Tibial nerve (tissue), 4 donors: ENCODE data around the gene CORO2A. TPM values are rescaled to one million over a fixed set of nuclear protein-coding genes. Genes with fewer than 3 reads are reported as not detected.
"Not testable (repeated sequence)": the region's sequence is repeated elsewhere in the genome, so short reads cannot be mapped to it uniquely, and the experiment has no call there.

Experiments
- DNase-seq, 2 donors: peaks; one replicate each; pipeline ENCODE4 v3.0.0-alpha.2; 2019; ENCODE audit warnings: low spot score in 2 of 2
- H3K27ac ChIP-seq, 4 donors: fragments of 200-600 bp; sonication (generic) in 3 of 4; one replicate each; pipeline ENCODE4 v1.5.1; 2017 to 2019; ENCODE audit warnings: mild to moderate bottlenecking in 1 of 4
- H3K27me3 ChIP-seq, 2 donors: fragments of 200-600 bp; sonication (generic) in 1 of 2; one replicate each; pipeline versions ENCODE4 v1.5.1 to v1.6.0; 2017 to 2019
- H3K36me3 ChIP-seq, 3 donors: fragments of 200-600 bp; sonication (generic); one replicate each; pipeline ENCODE4 v1.5.1; 2018 to 2019
- H3K4me1 ChIP-seq, 4 donors: fragments of 200-600 bp; sonication (generic) in 3 of 4; one replicate each; pipeline ENCODE4 v1.5.1; 2017 to 2019
- H3K4me3 ChIP-seq, 4 donors: fragments of 200-600 bp; sonication (generic) in 3 of 4; one replicate each; pipeline ENCODE4 v1.5.1; 2017 to 2019; ENCODE audit warnings: mild to moderate bottlenecking in 1 of 4, moderate library complexity in 1 of 4
- H3K9me3 ChIP-seq, 4 donors: fragments of 200-600 bp; sonication (generic) in 3 of 4; one replicate each; pipeline ENCODE4 v1.5.1; 2017 to 2019
- CTCF ChIP-seq, 5 experiments: fragments of 200-600 bp in 3 of 5; fragments of 450-650 bp in 2 of 5; sonication (generic) in 3 of 5; IDR thresholded peaks; one replicate each; pipeline ENCODE4 v1.5.1; 2016 to 2019; ENCODE audit warnings: antibody characterized with exemption in 5 of 5, mild to moderate bottlenecking in 3 of 5, moderate library complexity in 2 of 5
- EP300 ChIP-seq, 2 donors: sonication (generic); formaldehyde crosslinking; IDR thresholded peaks; one replicate each; pipeline ENCODE4 v1.6.1; 2017; ENCODE audit warnings: antibody characterized with exemption in 2 of 2, mild to moderate bottlenecking in 1 of 2
- POLR2A ChIP-seq, 2 donors: fragments of 450-650 bp; IDR thresholded peaks; one replicate each; pipeline ENCODE4 v1.6.1; 2017; ENCODE audit warnings: antibody characterized with exemption in 2 of 2, mild to moderate bottlenecking in 2 of 2, moderate library complexity in 2 of 2
- WGBS, 2 donors: methylation state at CpG; one replicate each; pipeline ENCODE4 v1.1.5; 2018; 5-methylcytosine and 5-hydroxymethylcytosine counted together
- total RNA-seq, 4 donors: library from RNA; depleted of rRNA; stranded (reverse); fragments of >200 nt; gene quantifications; one replicate each; pipeline ENCODE4 v1.1.0, GENCODE V29; 2016

Gene CORO2A
- total RNA-seq, 4 donors from 2014 or later: 1.9 to 3.3 (median 3.2) TPM

GRCh38 chr9:98132158-98132557 is 60.3 kb downstream of the CORO2A start:
- TF ChIP-seq CTCF (IDR thresholded peaks at IDR 0.05): no peak
- TF ChIP-seq POLR2A (IDR thresholded peaks at IDR 0.05): no peak
- TF ChIP-seq EP300 (IDR thresholded peaks at IDR 0.05): no peak
- Histone ChIP-seq H3K27ac (no peak overlapping the region), H3K4me3 (no peak overlapping the region), H3K36me3 (no peaks in the 10 kb centered on the region), H3K9me3 (no peaks in the 10 kb centered on the region), H3K4me1 (no peaks in the 10 kb centered on the region), H3K27me3 (no peaks in the 10 kb centered on the region)
- 85 to 86% methylated on average over 9 of the region's 9 CpGs for WGBS, 2 donors
- no peak for DNase-seq

GRCh38 chr9:98130576-98131228 is 61.7 kb downstream of the CORO2A start:
- no peak for DNase-seq
- Histone ChIP-seq H3K27ac (no peak overlapping the region), H3K27me3 (no peaks in the 10 kb centered on the region), H3K4me3 (no peak overlapping the region), H3K9me3 (no peaks in the 10 kb centered on the region), H3K36me3 (no peaks in the 10 kb centered on the region), H3K4me1 (no peaks in the 10 kb centered on the region)
- 86 to 89% methylated on average over 9 to 11 of the region's 13 CpGs for WGBS, 2 donors
- TF ChIP-seq CTCF (IDR thresholded peaks at IDR 0.05) (no peak), POLR2A (IDR thresholded peaks at IDR 0.05) (no peak), EP300 (IDR thresholded peaks at IDR 0.05) (no peak)

GRCh38 chr9:98130060-98130459 is 62.4 kb downstream of the CORO2A start:
- DNase-seq, H3K27ac ChIP-seq, H3K4me1 ChIP-seq, H3K4me3 ChIP-seq, H3K27me3 ChIP-seq, H3K9me3 ChIP-seq, H3K36me3 ChIP-seq: not testable (repeated sequence)
- WGBS, 2 donors: 82 to 92% methylated on average over 4 of the region's 4 CpGs

GRCh38 chr9:98129451-98129881 is 63.0 kb downstream of the CORO2A start:
- H3K4me3 ChIP-seq: no peak overlapping the region
- peak in 1 of 2 donors; percentile 31 for TF ChIP-seq EP300 (IDR thresholded peaks at IDR 0.05)
- TF ChIP-seq CTCF (IDR thresholded peaks at IDR 0.05): no peak
- no peak for TF ChIP-seq POLR2A (IDR thresholded peaks at IDR 0.05)
- H3K4me1 ChIP-seq: no peaks in the 10 kb centered on the region
- 83 to 88% methylated on average over 10 of the region's 10 CpGs for WGBS, 2 donors
- H3K27ac ChIP-seq: no peak overlapping the region
- no peaks in the 10 kb centered on the region for H3K27me3 ChIP-seq
- H3K9me3 ChIP-seq: no peaks in the 10 kb centered on the region
- DNase-seq: no peak
- H3K36me3 ChIP-seq: no peaks in the 10 kb centered on the region

GRCh38 chr9:98128316-98128715 is 64.1 kb downstream of the CORO2A start:
- H3K4me3 ChIP-seq: no peak overlapping the region
- H3K36me3 ChIP-seq: no peaks in the 10 kb centered on the region
- no peak for DNase-seq
- no peaks in the 10 kb centered on the region for H3K9me3 ChIP-seq
- 91 to 93% methylated on average over 13 to 16 of the region's 16 CpGs for WGBS, 2 donors
- no peak for TF ChIP-seq EP300 (IDR thresholded peaks at IDR 0.05)
- no peak for TF ChIP-seq CTCF (IDR thresholded peaks at IDR 0.05)
- no peaks in the 10 kb centered on the region for H3K27me3 ChIP-seq
- H3K27ac ChIP-seq: no peak overlapping the region
- no peaks in the 10 kb centered on the region for H3K4me1 ChIP-seq

- WGBS, 2 donors: 91% methylated on average over 8 of the region's 8 CpGs
Observed at GRCh38 chr9:98127226-98127625, 65.2 kb downstream of the CORO2A start.

More at GRCh38 chr9:98127226-98127625, 65.2 kb downstream of the CORO2A start:
- Histone ChIP-seq H3K36me3 (no peaks in the 10 kb centered on the region), H3K4me1 (no peaks in the 10 kb centered on the region), H3K27ac (no peak overlapping the region), H3K9me3 (no peaks in the 10 kb centered on the region), H3K4me3 (no peak overlapping the region), H3K27me3 (no peaks in the 10 kb centered on the region)
- TF ChIP-seq EP300 (IDR thresholded peaks at IDR 0.05) (no peak), CTCF (IDR thresholded peaks at IDR 0.05) (no peak), POLR2A (IDR thresholded peaks at IDR 0.05) (no peak)
- no peak for DNase-seq
